Skeletal muscle satellite cell (primary cell): ENCODE measurements around the gene ZSCAN22.
"Not testable (repeated sequence)": the region's sequence is repeated elsewhere in the genome, so short reads cannot be mapped to it uniquely, and the experiment has no call there.

Source experiments
- H3K27me3 ChIP-seq: 2 replicates; pipeline ENCODE4 v1.7.0; 2013; ENCODE audit warnings: low read length; ENCODE audit not compliant: control insufficient read depth, insufficient read depth
- H3K36me3 ChIP-seq: 2 replicates; pipeline ENCODE4 v1.7.0; 2013; ENCODE audit warnings: mild to moderate bottlenecking, control low read depth, low read length; ENCODE audit not compliant: insufficient read depth
- H3K4me1 ChIP-seq: 2 replicates; pipeline ENCODE4 v1.7.0; 2013; ENCODE audit warnings: low read length; ENCODE audit not compliant: control insufficient read depth, insufficient read depth
- H3K4me2 ChIP-seq: 2 replicates; pipeline ENCODE4 v1.7.0; 2013; ENCODE audit warnings: mild to moderate bottlenecking, low read length
- H3K4me3 ChIP-seq: 2 replicates; pipeline ENCODE4 v1.7.0; 2013; ENCODE audit warnings: low read length
- H3K9ac ChIP-seq: 2 replicates; pipeline ENCODE4 v1.7.0; 2013; ENCODE audit warnings: mild to moderate bottlenecking, low read depth, low read length, moderate library complexity
- H3K9me3 ChIP-seq: replicated peaks from 2 replicates; pipeline ENCODE4 v1.7.0; 2013; ENCODE audit warnings: mild to moderate bottlenecking, control low read depth, low read length

The ZSCAN22 gene

GRCh38 chr19:58300620-58301019 is 26.2 kb upstream of the ZSCAN22 start:
- Histone ChIP-seq H3K4me3 (no peak overlapping the region), H3K9ac (no peak overlapping the region), H3K4me2 (no peak overlapping the region), H3K36me3 (peaks cover 32% of the 10 kb centered on the region), H3K27me3 (no peaks in the 10 kb centered on the region), H3K9me3 (peaks cover 2% of the 10 kb centered on the region), H3K4me1 (peaks cover 5% of the 10 kb centered on the region)

DNA sequence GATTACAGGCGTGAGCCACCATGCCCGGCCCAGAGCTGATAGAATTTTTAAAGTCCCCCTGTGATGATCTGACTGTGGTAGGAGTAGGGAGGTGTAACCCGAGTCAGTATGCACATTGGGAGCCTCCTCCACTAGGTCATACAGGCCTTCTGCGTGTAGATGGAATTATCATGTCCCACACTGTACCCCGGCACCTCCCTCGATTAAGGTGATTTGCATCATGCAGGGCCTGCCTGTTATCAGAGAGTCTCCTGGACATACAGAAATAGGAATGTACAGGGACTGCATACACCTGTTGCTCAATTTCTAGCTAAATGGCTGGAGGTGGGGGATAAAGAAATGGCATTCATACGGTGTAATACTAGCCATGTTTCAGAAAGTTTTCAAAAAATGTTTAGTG is 22.5 kb upstream of the ZSCAN22 start:
- Histone ChIP-seq H3K4me2 (peak overlapping the region; percentile 84), H3K4me1 (peaks cover 10% of the 10 kb centered on the region), H3K9me3 (no peaks in the 10 kb centered on the region), H3K36me3 (peaks cover 47% of the 10 kb centered on the region), H3K9ac (peak overlapping the region; percentile 74), H3K4me3 (peak overlapping the region; percentile 90), H3K27me3 (no peaks in the 10 kb centered on the region)

GRCh38 chr19:58304748-58305064 is 22.1 kb upstream of the ZSCAN22 start:
- Histone ChIP-seq H3K36me3 (peaks cover 50% of the 10 kb centered on the region), H3K4me3 (peak overlapping the region; percentile 90), H3K4me1 (peaks cover 10% of the 10 kb centered on the region), H3K27me3 (no peaks in the 10 kb centered on the region), H3K4me2 (peak overlapping the region; percentile 84), H3K9ac (peak overlapping the region; percentile 74), H3K9me3 (no peaks in the 10 kb centered on the region)

- Histone ChIP-seq H3K36me3 (peaks cover 44% of the 10 kb centered on the region), H3K9ac (peak within 1 kb of the TSS; percentile 91), H3K4me2 (peak within 1 kb of the TSS; percentile 84), H3K27me3 (no peaks in the 10 kb centered on the region), H3K4me1 (peaks cover 10% of the 10 kb centered on the region), H3K4me3 (peak within 1 kb of the TSS; percentile 90), H3K9me3 (no peaks in the 10 kb centered on the region)
Observed at GRCh38 chr19:58305065-58305931, 21.5 kb upstream of the ZSCAN22 start, which contains the start of gene ERVK3-1. ERVK3-1 (plus strand) TSS chr19:58305377; CDS start chr19:58312169, 6,792 bp downstream.

- Histone ChIP-seq H3K36me3 (peaks cover 37% of the 10 kb centered on the region), H3K9ac (peak overlapping the region; percentile 91), H3K9me3 (no peaks in the 10 kb centered on the region), H3K4me3 (peak overlapping the region; percentile 90), H3K4me1 (peaks cover 10% of the 10 kb centered on the region), H3K4me2 (peak overlapping the region; percentile 84), H3K27me3 (no peaks in the 10 kb centered on the region)
Observed at GRCh38 chr19:58305932-58306323, 20.9 kb upstream of the ZSCAN22 start.

DNA sequence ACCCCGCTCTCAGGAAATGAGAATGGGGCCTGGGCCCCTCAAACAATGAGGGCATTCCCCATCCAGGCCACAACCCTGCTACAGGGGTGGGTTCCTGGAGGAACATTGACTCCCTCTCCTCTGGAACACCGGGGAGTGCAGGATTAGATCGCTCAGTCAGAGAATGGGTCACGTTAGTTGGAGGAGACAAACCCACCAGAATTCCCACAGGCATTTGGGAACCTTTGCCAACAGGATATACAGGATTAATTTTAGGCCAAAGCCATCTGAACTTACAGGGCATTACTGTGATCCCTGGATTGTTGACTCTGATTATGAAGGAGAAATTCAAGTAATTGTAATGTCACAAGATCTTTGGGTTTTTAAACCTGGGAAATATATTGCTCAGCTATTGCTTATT is 19.1 kb upstream of the ZSCAN22 start:
- Histone ChIP-seq H3K4me3 (no peak overlapping the region), H3K9ac (no peak overlapping the region), H3K4me1 (peaks cover 10% of the 10 kb centered on the region), H3K27me3 (no peaks in the 10 kb centered on the region), H3K9me3 (no peaks in the 10 kb centered on the region), H3K36me3 (peaks cover 49% of the 10 kb centered on the region), H3K4me2 (no peak overlapping the region)

- not testable (repeated sequence) for H3K9ac ChIP-seq, H3K4me2 ChIP-seq, H3K9me3 ChIP-seq, H3K27me3 ChIP-seq, H3K4me1 ChIP-seq, H3K4me3 ChIP-seq
- peaks cover 73% of the 10 kb centered on the region for H3K36me3 ChIP-seq
Observed at GRCh38 chr19:58310685-58311084, 16.1 kb upstream of the ZSCAN22 start.

- Histone ChIP-seq H3K9ac (no peak overlapping the region), H3K4me2 (no peak overlapping the region), H3K27me3 (no peaks in the 10 kb centered on the region), H3K36me3 (peaks cover 73% of the 10 kb centered on the region), H3K9me3 (no peaks in the 10 kb centered on the region), H3K4me1 (peaks cover under 1% of the 10 kb centered on the region), H3K4me3 (no peak overlapping the region)
Observed at GRCh38 chr19:58311345-58311865, 15.4 kb upstream of the ZSCAN22 start.

- Histone ChIP-seq H3K9ac (no peak overlapping the region), H3K9me3 (no peaks in the 10 kb centered on the region), H3K27me3 (no peaks in the 10 kb centered on the region), H3K4me1 (no peaks in the 10 kb centered on the region), H3K4me3 (no peak overlapping the region), H3K4me2 (no peak overlapping the region), H3K36me3 (peaks cover 45% of the 10 kb centered on the region)
Observed at GRCh38 chr19:58315580-58315979, 11.2 kb upstream of the ZSCAN22 start.

- H3K9ac ChIP-seq = no peak overlapping the region
- H3K4me3 ChIP-seq = no peak overlapping the region
- H3K4me2 ChIP-seq = no peak overlapping the region
- H3K36me3 ChIP-seq = peaks cover 30% of the 10 kb centered on the region
- H3K9me3 ChIP-seq = no peaks in the 10 kb centered on the region
- H3K27me3 ChIP-seq = no peaks in the 10 kb centered on the region
- no peaks in the 10 kb centered on the region for H3K4me1 ChIP-seq
Observed at GRCh38 chr19:58317476-58318072, 9.2 kb upstream of the ZSCAN22 start.

DNA sequence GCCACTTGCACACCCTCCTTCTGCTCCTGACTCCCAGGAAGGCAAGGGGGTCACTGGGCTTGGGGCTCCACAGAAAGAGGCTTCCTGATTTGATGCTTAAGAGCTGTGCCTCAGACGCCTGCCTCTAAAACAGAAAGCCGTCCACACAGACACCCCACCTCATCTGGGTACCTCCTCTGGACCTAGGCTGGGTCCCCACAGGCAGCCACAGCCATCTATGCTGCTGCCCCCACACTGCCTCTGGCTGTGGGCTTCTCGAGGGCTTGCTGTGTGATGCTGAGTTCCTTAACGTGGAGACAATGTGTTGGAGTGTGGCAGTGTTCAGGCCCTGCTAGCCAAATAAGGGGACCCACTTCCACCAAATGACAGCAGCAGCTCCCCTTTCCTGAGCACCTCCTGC is 8.5 kb upstream of the ZSCAN22 start:
- Histone ChIP-seq H3K4me2 (no peak overlapping the region), H3K4me3 (no peak overlapping the region), H3K9ac (no peak overlapping the region), H3K36me3 (peaks cover 23% of the 10 kb centered on the region), H3K27me3 (no peaks in the 10 kb centered on the region), H3K4me1 (no peaks in the 10 kb centered on the region), H3K9me3 (no peaks in the 10 kb centered on the region)
